GM21576 (cell line): ENCODE results near the gene C16orf89.
"Not testable (repeated sequence)": the region's sequence is repeated elsewhere in the genome, so short reads cannot be mapped to it uniquely, and the experiment has no call there.

Experiments
- ATAC-seq: cut with Tn5 transposase; IDR thresholded peaks from one replicate; pipeline ENCODE4 v1.9.1; 2021; ENCODE audit warnings: mild to moderate bottlenecking, moderate library complexity; ENCODE audit not compliant: unreplicated experiment

The C16orf89 gene, protein sequence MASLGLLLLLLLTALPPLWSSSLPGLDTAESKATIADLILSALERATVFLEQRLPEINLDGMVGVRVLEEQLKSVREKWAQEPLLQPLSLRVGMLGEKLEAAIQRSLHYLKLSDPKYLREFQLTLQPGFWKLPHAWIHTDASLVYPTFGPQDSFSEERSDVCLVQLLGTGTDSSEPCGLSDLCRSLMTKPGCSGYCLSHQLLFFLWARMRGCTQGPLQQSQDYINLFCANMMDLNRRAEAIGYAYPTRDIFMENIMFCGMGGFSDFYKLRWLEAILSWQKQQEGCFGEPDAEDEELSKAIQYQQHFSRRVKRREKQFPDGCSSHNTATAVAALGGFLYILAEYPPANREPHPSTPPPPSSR

DNA sequence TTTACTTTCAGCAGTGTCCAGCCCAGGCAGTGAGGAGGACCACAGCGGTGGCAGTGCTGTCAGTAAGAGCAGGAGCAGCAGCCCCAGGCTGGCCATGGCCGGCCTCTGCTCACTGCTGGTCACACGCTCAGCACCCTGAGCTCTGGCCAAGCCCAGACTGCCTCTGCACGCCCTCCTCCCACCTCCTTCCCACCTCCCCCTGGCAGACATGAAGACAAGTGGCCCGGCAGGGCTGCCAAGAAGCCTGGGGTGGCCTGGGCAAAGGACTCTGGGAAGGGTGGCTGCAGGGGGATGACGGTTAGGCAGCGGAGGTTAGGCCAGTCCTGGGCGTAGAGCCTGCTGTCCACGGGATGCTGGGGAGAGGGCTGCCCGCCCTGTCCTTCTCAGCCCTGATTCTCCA is at the start of gene C16orf89:
Gene C16orf89, minus strand, starts transcription at position 144 of the 400 bp plus-strand sequence. Its CDS starts 48 bp downstream, at position 96.
- ATAC-seq = no peak

DNA sequence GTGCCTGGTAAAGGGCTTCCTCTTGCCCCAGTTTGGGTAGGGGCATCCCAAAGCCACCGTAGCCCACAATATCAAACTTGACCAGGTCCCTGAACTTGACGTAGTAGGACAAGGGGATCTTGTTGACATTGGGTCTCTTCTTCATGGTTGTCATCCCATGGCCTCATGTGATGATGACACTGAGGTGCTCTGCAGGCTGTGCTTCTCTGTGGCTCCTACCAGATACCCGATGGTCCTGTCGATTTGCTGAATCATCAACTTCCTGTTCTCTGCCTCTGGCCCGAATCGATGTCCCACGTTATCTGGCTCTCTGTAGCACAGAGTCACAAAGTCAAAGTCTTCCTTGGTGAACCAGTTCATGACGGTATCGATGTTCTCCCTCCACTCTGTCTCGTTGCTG is 45.2 kb upstream of the C16orf89 start:
- not testable (repeated sequence) for ATAC-seq

DNA sequence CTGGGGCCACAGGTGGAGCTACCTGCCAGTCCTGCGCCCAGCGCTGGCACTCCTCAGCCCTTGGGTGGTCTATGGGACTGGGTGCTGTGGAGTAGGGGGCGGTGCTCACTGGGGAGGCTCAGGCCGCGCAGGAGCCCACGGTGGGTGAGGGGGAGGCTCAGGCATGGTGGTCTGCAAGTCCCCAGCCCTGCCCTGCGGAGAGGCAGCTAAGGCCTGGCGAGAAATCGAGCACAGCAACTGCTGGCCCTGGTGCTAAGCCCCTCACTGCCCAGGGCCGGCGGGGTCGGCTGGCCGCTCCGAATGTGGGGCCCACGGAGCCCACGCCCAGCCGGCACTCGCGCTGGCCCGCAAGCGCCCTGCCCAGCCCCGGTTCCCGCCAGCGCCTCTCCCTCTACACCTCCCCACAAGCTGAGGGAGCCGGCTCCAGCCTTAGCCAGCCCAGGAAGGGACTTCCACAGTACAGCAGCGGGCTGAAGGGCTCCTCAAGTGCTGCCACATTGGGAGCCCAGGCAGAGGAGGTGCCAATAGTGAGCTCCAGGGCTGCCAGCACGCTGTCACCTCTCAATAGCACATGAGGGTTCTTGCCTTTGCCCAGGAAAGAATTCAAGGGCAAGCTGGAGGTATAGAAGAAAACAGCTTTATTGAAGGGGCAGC is 42.9 kb upstream of the C16orf89 start:
- no peak for ATAC-seq

- not testable (repeated sequence) for ATAC-seq
These were observed 39.3 kb upstream of the C16orf89 start for GRCh38 chr16:5105039-5105438.

GRCh38 chr16:5103296-5104032 is 37.7 kb upstream of the C16orf89 start:
- not testable (repeated sequence) for ATAC-seq

DNA sequence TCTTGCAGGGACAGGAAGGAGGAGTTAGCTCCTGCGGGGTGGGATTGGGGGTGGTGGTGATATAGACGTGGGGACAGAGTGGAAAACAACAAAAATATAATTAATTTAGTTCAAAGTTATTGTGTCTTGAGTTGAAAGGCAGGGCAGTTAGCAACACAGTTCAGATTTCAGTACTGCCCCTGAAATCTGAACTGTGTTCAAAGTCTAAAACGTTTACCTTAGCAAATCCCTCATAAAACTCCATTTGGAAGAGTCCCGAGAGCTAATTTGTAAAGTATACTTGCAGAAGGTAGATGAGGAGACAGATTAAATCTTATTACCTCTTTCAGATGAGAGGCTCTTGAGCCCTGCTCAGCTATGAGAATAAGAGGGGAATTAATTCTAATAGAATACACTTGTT is 33.4 kb upstream of the C16orf89 start:
- not testable (repeated sequence) for ATAC-seq

GRCh38 chr16:5098221-5099159 is 32.7 kb upstream of the C16orf89 start:
- ATAC-seq = peak; percentile 64

- ATAC-seq = peak; percentile 88
These were observed 31.9 kb upstream of the C16orf89 start, which contains the start of gene EEF2KMT for GRCh38 chr16:5097470-5098220. EEF2KMT (minus strand) TSS chr16:5097795; CDS start chr16:5097739, 56 bp downstream.

GRCh38 chr16:5097061-5097469 is 31.3 kb upstream of the C16orf89 start:
- not testable (repeated sequence) for ATAC-seq

- not testable (repeated sequence) for ATAC-seq
These were observed 30.8 kb upstream of the C16orf89 start for GRCh38 chr16:5096437-5097060.

- not testable (repeated sequence) for ATAC-seq
These were observed 29.5 kb upstream of the C16orf89 start for GRCh38 chr16:5095145-5095830.

- ATAC-seq = not testable (repeated sequence)
These were observed 28.0 kb upstream of the C16orf89 start for GRCh38 chr16:5093746-5094145.

GRCh38 chr16:5093081-5093480 is 27.3 kb upstream of the C16orf89 start:
- not testable (repeated sequence) for ATAC-seq

DNA sequence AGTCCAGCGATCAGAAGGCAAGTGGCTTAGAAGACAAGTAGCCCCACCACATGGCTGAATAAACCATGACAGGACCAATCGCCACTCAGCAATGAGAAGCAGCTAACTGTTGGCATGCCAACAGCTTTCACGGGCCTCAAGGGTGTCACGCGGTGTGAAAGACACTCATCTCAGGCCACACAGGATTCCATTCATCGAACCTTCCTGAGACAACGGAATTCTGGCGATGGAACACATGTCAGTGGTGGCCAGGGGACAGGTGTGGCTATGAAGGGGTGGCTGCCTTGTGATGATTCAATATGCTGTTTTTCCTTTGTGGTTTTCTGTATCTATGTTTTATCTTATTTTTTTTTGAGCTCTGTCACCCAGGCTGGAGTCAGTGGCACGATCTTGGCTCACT is 24.8 kb upstream of the C16orf89 start:
- ATAC-seq = not testable (repeated sequence)

DNA sequence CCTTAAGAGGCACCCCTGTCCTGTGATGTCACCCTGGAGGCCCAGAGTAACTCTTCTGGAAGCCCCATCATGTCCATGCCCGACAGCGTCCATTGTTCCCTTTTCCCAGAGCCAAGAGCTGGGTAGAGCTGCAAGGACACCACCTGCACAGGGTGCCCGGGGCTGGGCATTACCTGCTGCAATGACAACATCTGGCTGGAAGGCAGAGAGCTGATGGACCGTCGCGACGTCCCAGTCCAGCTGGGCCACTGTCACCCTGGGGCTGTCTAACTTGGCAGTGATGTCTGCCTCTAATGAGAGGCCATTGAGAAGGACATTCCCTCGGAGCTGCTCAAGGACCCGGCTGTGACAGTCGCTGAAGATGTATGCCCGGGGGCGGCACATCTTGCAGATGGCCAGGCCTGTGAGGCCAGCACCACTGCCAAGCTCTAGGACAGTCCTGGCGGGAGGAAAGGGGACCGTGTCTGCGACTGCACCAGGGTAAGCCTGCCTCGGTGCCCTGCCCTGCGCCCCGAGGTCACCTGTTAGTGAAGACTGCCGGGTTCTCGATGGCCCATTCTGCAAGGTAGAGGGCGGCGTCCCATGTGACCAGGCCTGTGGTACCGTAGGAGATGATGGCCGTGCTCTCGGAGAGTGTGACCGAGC is 24.3 kb upstream of the C16orf89 start:
- not testable (repeated sequence) for ATAC-seq

DNA sequence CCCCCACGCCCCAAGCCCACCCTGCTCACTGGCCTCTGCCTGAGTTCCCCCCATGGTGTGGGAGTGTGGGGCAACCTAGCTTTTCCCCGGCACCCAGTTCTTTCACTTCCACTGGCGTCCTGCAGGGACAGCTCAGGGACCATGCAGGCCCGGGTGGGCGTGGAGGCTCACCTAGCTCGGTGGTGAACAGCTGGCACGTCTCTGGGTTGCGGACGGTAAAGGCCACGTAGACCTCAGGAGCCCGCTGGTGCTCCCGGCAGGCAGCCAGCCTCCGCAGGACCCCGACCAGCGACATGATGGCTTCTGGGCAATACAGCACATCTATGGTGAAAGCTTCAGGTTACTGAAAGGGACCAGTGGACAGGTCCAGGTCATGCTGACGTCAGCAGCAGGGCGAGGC is 23.2 kb upstream of the C16orf89 start:
- ATAC-seq = not testable (repeated sequence)

- ATAC-seq = not testable (repeated sequence)
These were observed 22.5 kb upstream of the C16orf89 start for GRCh38 chr16:5088086-5088790.
